ENCODE measurements around the gene COL15A1.

Gene COL15A1

DNA sequence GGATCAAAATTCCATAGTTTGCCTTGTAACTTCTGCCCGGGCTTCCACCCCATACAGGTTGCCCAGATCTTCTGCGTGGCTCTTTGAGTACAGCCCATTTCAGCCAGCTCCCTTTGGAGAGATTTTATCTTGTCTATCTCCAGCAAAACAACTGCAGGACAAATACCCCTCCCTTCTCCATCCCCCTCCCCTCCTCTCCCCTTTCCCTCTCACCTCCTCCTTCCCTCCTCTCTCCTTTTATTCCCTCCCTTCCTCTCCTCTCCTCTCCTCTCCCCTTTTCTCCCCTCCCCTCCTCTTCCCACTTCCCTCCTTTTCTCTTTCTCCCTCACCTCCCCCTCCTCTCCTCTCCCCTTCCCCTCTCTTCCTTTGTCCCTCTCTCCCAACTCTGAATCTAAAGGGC is 58.2 kb downstream of the COL15A1 start:
- in situ Hi-C loops (cut with MboI; ENCODE audit: low sequenced_read_pairs, unreplicated experiment), result no loop called here
- TF ChIP-seq, protein P1, sequence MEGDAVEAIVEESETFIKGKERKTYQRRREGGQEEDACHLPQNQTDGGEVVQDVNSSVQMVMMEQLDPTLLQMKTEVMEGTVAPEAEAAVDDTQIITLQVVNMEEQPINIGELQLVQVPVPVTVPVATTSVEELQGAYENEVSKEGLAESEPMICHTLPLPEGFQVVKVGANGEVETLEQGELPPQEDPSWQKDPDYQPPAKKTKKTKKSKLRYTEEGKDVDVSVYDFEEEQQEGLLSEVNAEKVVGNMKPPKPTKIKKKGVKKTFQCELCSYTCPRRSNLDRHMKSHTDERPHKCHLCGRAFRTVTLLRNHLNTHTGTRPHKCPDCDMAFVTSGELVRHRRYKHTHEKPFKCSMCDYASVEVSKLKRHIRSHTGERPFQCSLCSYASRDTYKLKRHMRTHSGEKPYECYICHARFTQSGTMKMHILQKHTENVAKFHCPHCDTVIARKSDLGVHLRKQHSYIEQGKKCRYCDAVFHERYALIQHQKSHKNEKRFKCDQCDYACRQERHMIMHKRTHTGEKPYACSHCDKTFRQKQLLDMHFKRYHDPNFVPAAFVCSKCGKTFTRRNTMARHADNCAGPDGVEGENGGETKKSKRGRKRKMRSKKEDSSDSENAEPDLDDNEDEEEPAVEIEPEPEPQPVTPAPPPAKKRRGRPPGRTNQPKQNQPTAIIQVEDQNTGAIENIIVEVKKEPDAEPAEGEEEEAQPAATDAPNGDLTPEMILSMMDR (IDR thresholded peaks at IDR 0.05; ENCODE audit: borderline replicate concordance, control extremely low read depth, extremely low read depth, insufficient read depth, missing control alignments), result no peak
- DNase-seq (ENCODE audit: low spot score), result no peak

DNA sequence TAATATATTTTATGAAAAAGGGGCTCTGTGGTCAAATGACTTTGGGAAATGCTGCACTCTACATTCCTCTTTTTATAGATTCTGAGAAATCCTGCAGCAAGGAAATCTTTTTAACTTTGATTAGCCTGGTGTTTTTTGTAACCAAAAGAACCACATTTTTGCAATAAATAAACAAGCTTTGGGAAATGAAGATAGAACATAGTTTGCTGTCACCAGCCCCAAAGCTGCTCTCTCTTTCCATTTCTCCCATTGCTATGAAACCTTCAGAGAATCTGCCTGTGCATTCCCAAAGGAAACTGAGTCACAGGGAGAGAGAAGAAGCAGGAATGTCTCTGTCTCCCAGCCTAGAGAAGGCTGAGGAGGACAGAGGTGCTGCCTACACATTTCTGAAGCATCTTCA is 59.0 kb downstream of the COL15A1 start:
- DNase-seq (ENCODE audit: low spot score), result no peak
- in situ Hi-C loops (cut with MboI; ENCODE audit: low sequenced_read_pairs, unreplicated experiment), result no loop called here
- TF ChIP-seq, protein P1 (IDR thresholded peaks at IDR 0.05; ENCODE audit: borderline replicate concordance, control extremely low read depth, extremely low read depth, insufficient read depth, missing control alignments), result no peak

DNA sequence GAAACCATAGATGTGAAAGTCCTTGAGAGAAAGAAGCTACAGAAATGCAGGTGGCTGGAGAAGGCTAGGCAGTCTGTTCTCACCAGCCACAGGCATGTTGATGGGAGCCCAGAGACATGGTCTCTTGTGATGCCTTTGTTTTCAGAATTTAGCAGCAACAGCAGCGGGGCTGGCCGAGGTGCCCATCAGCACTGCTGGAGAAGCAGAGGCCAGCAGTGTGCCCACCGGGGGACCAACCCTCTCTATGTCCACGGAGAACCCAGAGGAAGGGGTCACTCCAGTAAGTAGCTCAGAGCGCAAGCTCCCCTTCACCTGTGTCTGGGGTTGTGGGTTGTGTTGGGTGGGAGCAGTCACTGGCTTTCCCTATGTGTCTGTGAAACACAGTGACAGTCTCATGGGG is 59.6 kb downstream of the COL15A1 start:
- DNase-seq (ENCODE audit: low spot score), result no peak
- in situ Hi-C loops (cut with MboI; ENCODE audit: low sequenced_read_pairs, unreplicated experiment), result no loop called here
- TF ChIP-seq, protein P1 (IDR thresholded peaks at IDR 0.05; ENCODE audit: borderline replicate concordance, control extremely low read depth, extremely low read depth, insufficient read depth, missing control alignments), result no peak

DNA sequence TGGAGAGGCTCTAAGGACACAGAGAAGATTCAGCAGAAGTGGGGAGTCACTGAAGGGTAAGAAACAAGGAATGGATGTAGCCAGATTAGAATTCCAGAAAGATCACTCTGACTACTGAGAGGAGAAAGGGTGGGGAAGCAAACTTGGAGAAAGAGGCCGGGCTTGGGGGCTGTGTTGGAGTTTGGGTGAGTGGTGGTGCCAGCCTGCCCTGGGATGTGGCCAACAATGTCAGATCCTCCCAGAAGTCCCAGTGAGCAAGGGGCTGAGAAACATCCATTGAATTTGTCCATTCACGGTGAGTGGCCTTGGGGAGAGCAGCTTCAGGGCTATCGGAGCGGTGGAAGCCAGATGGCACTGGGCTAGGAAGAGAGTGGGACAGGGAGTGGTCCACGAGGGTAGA is 60.4 kb downstream of the COL15A1 start:
- no peak for DNase-seq (ENCODE audit: low spot score)
- TF ChIP-seq, protein P1 (IDR thresholded peaks at IDR 0.05; ENCODE audit: borderline replicate concordance, control extremely low read depth, extremely low read depth, insufficient read depth, missing control alignments), result no peak
- in situ Hi-C loops (cut with MboI; ENCODE audit: low sequenced_read_pairs, unreplicated experiment), result no loop called here

DNA sequence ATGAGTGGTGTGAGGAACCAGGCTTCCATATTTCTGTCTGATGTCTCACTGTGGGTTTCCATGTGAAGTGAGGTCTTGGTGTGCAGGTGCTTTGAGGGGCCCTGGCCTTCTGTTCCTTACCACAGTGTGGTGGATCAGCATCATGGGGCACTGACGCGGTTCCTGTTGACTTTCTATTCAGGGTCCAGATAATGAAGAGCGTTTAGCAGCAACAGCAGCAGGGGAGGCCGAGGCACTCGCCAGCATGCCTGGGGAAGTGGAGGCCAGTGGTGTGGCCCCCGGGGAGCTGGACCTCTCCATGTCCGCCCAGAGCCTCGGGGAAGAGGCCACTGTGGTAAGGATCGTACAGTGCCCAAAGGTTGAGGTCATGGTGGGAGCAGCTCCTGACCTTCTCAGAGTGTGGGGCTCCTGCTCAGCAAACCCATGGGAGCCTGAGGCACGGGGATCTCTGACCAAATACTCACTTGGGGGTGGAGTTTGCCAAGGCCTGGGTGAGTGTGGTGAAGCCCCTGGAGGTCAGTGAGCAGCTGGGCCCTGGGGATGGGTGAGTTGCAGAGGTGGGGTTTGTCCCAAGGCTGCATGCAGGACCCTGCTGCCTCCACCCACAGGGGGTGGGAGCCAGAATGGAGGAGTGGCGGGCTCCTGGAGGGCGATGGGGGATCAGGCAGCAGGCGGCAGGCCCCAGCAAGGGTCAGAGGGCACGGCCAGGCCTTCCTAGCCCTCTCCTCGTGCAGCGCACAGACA is 61.2 kb downstream of the COL15A1 start:
- TF ChIP-seq, protein P1 (IDR thresholded peaks at IDR 0.05; ENCODE audit: borderline replicate concordance, control extremely low read depth, extremely low read depth, insufficient read depth, missing control alignments), result no peak
- in situ Hi-C loops (cut with MboI; ENCODE audit: low sequenced_read_pairs, unreplicated experiment), result no loop called here
- DNase-seq (ENCODE audit: low spot score), result no peak

DNA sequence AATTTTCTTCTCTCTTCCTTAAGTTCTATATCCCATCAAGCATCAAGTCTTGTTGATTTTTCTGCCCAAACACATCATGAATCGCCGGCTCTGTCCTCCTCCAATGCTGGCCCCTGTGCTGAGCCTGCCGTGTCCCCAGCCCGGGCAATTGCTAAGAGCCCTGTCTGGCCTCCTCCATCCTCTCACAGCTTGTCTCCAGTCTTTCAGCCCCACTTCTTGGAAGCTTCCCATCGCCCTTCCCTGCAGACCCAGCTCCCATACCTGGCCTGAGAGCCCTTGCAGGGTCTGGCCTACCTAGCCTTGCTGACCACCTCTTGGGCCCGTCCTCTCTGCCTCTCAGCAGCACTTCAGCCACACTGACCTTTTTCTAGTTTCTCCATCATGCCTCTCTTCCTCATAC is 61.9 kb downstream of the COL15A1 start:
- in situ Hi-C loops (cut with MboI; ENCODE audit: low sequenced_read_pairs, unreplicated experiment), result no loop called here
- TF ChIP-seq, protein P1 (IDR thresholded peaks at IDR 0.05; ENCODE audit: borderline replicate concordance, control extremely low read depth, extremely low read depth, insufficient read depth, missing control alignments), result no peak
- DNase-seq (ENCODE audit: low spot score), result no peak

Measured in GM13976 (cell line).